ENCODE results near the gene RAPGEF1. TPM values are rescaled to one million over a fixed set of nuclear protein-coding genes. Genes with fewer than 3 reads are reported as not detected.

Gene RAPGEF1
- total and polyA plus RNA-seq, 2 experiments from 2014 or later: 3.3 to 24.1 TPM

GRCh38 chr9:131630205-131630831, 109.6 kb downstream of the RAPGEF1 start:
- 98 to 99% methylated on average over 14 to 15 of the region's 15 CpGs for WGBS, 2 experiments (ENCODE audit: low coverage in 1 of 2, low lambda C conversion rate in 2 of 2, missing lambda C conversion rate in 2 of 2)
- DNase-seq: no peak
- no peaks in the 10 kb centered on the region for H3K9me3 ChIP-seq (ENCODE audit: low read depth)
- H2AFZ ChIP-seq: no peak overlapping the region
- no peak overlapping the region for H3K27ac ChIP-seq
- in situ Hi-C loops (cut with MboI): no loop called here
- H3K9me2 ChIP-seq (ENCODE audit: insufficient read depth): no peaks in the 10 kb centered on the region
- no peak overlapping the region for H3K9ac ChIP-seq
- no peak overlapping the region for H3K4me2 ChIP-seq (ENCODE audit: unreplicated experiment)
- no peak overlapping the region for H3K4me3 ChIP-seq
- peaks cover 22% of the 10 kb centered on the region for H3K4me1 ChIP-seq (ENCODE audit: insufficient read depth)
- peaks cover 17% of the 10 kb centered on the region for H3F3A ChIP-seq (ENCODE audit: insufficient read depth)
- H3K79me2 ChIP-seq (ENCODE audit: insufficient read depth): no peaks in the 10 kb centered on the region
- no peaks in the 10 kb centered on the region for H3K36me3 ChIP-seq (ENCODE audit: low read depth)
- H4K20me1 ChIP-seq (ENCODE audit: insufficient read depth): no peaks in the 10 kb centered on the region
- no peak for TF ChIP-seq EZH2 (IDR thresholded peaks at IDR 0.05; ENCODE audit: insufficient read depth, poor library complexity, severe bottlenecking)
- TF ChIP-seq EZH2phosphoT487 (IDR thresholded peaks at IDR 0.05; ENCODE audit: insufficient read depth, low read depth): no peak
- no peaks in the 10 kb centered on the region for H3K27me3 ChIP-seq (replicated peaks; ENCODE audit: insufficient read depth)

- Histone ChIP-seq H3K27ac (no peak overlapping the region), H3K9me2 (ENCODE audit: insufficient read depth) (no peaks in the 10 kb centered on the region), H4K20me1 (ENCODE audit: insufficient read depth) (no peaks in the 10 kb centered on the region), H3K4me3 (no peak overlapping the region), H3K9ac (no peak overlapping the region), H3K4me1 (ENCODE audit: insufficient read depth) (peaks cover 18% of the 10 kb centered on the region), H3F3A (ENCODE audit: insufficient read depth) (peaks cover 14% of the 10 kb centered on the region), H2AFZ (no peak overlapping the region), H3K36me3 (ENCODE audit: low read depth) (no peaks in the 10 kb centered on the region), H3K4me2 (ENCODE audit: unreplicated experiment) (no peak overlapping the region), H3K79me2 (ENCODE audit: insufficient read depth) (no peaks in the 10 kb centered on the region), H3K27me3 (replicated peaks; ENCODE audit: insufficient read depth) (no peaks in the 10 kb centered on the region), H3K9me3 (ENCODE audit: low read depth) (no peaks in the 10 kb centered on the region)
- DNase-seq: no peak
- 82 to 86% methylated on average over 3 to 4 of the region's 4 CpGs for WGBS, 2 experiments (ENCODE audit: low coverage in 1 of 2, low lambda C conversion rate in 2 of 2, missing lambda C conversion rate in 2 of 2)
- in situ Hi-C loops (cut with MboI): no loop called here
- TF ChIP-seq EZH2phosphoT487 (IDR thresholded peaks at IDR 0.05; ENCODE audit: insufficient read depth, low read depth) (no peak), EZH2 (IDR thresholded peaks at IDR 0.05; ENCODE audit: insufficient read depth, poor library complexity, severe bottlenecking) (no peak)
Measured at GRCh38 chr9:131629825-131630204, 110.1 kb downstream of the RAPGEF1 start.

DNA sequence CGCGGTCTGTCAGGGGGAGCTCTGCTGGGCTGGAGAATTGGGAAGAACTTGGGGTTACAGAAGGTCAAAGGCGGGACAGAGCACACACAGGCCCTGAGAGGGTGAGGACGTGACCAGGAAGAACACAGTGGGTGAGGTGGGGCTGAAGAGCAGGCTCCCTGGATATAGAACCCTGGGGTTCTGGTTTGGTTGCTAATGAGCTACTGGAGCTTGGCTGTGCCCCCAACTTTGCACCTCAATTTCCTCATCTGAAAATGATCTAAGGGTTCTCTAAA, 110.7 kb downstream of the RAPGEF1 start:
- no peak for TF ChIP-seq EZH2 (IDR thresholded peaks at IDR 0.05; ENCODE audit: insufficient read depth, poor library complexity, severe bottlenecking)
- no peak for TF ChIP-seq EZH2phosphoT487 (IDR thresholded peaks at IDR 0.05; ENCODE audit: insufficient read depth, low read depth)

DNA sequence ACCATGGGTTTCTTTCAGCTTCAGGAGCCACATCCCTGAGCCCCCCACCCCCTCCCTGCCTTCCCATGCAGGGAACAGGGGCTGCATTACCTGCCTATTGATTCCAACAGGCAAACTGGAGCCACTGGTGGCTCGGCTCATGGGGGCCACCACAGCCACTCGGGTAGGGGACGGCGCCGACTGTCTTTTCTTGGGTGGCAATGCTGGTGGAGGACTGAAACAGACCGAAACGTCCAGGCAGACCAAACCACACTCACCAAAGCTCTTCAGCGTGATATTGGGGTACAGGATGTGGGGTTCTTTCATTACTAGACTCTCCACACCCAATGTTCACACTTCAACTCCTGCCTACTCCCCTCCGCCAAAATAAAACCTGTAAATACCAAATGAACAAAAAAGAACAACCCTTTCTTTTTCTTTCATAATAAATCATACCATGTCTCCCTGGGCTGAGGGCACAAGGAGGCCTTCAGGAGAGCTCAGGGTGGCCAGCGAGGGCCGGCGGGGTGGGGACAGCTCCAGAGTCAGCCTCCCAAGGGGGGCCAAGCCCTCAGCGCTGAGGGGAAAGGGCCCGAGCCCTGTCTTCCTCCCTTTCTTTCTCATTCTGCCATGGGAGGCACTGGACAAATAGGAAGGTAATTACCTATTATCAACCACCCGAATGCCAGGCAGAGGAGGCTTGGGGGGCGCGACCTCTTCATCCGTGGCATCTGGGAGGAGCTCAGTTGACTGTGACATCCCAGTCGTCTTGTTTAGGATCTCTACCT, 111.2 kb downstream of the RAPGEF1 start:
- Histone ChIP-seq H3K9me3 (ENCODE audit: low read depth) (no peaks in the 10 kb centered on the region), H3K9ac (no peak overlapping the region), H3K79me2 (ENCODE audit: insufficient read depth) (no peaks in the 10 kb centered on the region), H3K27ac (no peak overlapping the region), H4K20me1 (ENCODE audit: insufficient read depth) (no peaks in the 10 kb centered on the region), H3K36me3 (ENCODE audit: low read depth) (no peaks in the 10 kb centered on the region), H3K9me2 (ENCODE audit: insufficient read depth) (no peaks in the 10 kb centered on the region), H3F3A (ENCODE audit: insufficient read depth) (peaks cover 7% of the 10 kb centered on the region), H2AFZ (no peak overlapping the region), H3K4me3 (no peak overlapping the region), H3K4me1 (ENCODE audit: insufficient read depth) (peaks cover 10% of the 10 kb centered on the region), H3K4me2 (ENCODE audit: unreplicated experiment) (no peak overlapping the region), H3K27me3 (replicated peaks; ENCODE audit: insufficient read depth) (no peaks in the 10 kb centered on the region)
- DNase-seq: no peak
- in situ Hi-C loops (cut with MboI): no loop called here
- no peak for TF ChIP-seq EZH2phosphoT487 (IDR thresholded peaks at IDR 0.05; ENCODE audit: insufficient read depth, low read depth)
- TF ChIP-seq EZH2 (IDR thresholded peaks at IDR 0.05; ENCODE audit: insufficient read depth, poor library complexity, severe bottlenecking): no peak
- WGBS, 2 experiments (ENCODE audit: low coverage in 1 of 2, low lambda C conversion rate in 2 of 2, missing lambda C conversion rate in 2 of 2): 94% methylated on average over 19 of the region's 19 CpGs

More for the DNA sequence above, 110.7 kb downstream of the RAPGEF1 start:
- Histone ChIP-seq H3K9me2 (ENCODE audit: insufficient read depth) (no peaks in the 10 kb centered on the region), H3K9ac (no peak overlapping the region), H3K27me3 (replicated peaks; ENCODE audit: insufficient read depth) (no peaks in the 10 kb centered on the region), H2AFZ (no peak overlapping the region), H3F3A (ENCODE audit: insufficient read depth) (peaks cover 12% of the 10 kb centered on the region), H3K4me3 (no peak overlapping the region), H3K27ac (no peak overlapping the region), H3K36me3 (ENCODE audit: low read depth) (no peaks in the 10 kb centered on the region), H3K4me1 (ENCODE audit: insufficient read depth) (peaks cover 15% of the 10 kb centered on the region), H3K79me2 (ENCODE audit: insufficient read depth) (no peaks in the 10 kb centered on the region), H4K20me1 (ENCODE audit: insufficient read depth) (no peaks in the 10 kb centered on the region), H3K9me3 (ENCODE audit: low read depth) (no peaks in the 10 kb centered on the region), H3K4me2 (ENCODE audit: unreplicated experiment) (no peak overlapping the region)
- in situ Hi-C loops (cut with MboI): no loop called here
- WGBS, 2 experiments (ENCODE audit: low coverage in 1 of 2, low lambda C conversion rate in 2 of 2, missing lambda C conversion rate in 2 of 2): 98 to 100% methylated on average over 4 of the region's 4 CpGs
- no peak for DNase-seq
